Subcutaneous adipose tissue (tissue), 4 donors: ENCODE measurements around the gene DLX1. TPM values are rescaled to one million over a fixed set of nuclear protein-coding genes. Genes with fewer than 3 reads are reported as not detected.

Experiments
- CTCF ChIP-seq: fragments of 450-650 bp; IDR thresholded peaks from one replicate; pipeline ENCODE4 v1.5.1; 2016; ENCODE audit warnings: low read depth, mild to moderate bottlenecking, control low read depth, antibody characterized with exemption, moderate library complexity
- total RNA-seq, 4 donors: library from RNA; depleted of rRNA; stranded (reverse); fragments of >200 nt; gene quantifications; one replicate each; pipeline ENCODE4 v1.1.0, GENCODE V29; 2016

DLX1 gene
- total RNA-seq, 4 donors from 2014 or later, result not detected

GRCh38 chr2:172047566-172048507, 37.5 kb upstream of the DLX1 start:
- no peak for TF ChIP-seq CTCF

- no peak for TF ChIP-seq CTCF
These were observed 36.5 kb upstream of the DLX1 start for GRCh38 chr2:172048508-172049503.

GRCh38 chr2:172049567-172050120, 35.7 kb upstream of the DLX1 start:
- no peak for TF ChIP-seq CTCF

GRCh38 chr2:172050479-172051125, 34.7 kb upstream of the DLX1 start:
- TF ChIP-seq CTCF, result no peak

GRCh38 chr2:172052000-172052983, 33.0 kb upstream of the DLX1 start:
- no peak for TF ChIP-seq CTCF

GRCh38 chr2:172053486-172053885, 31.8 kb upstream of the DLX1 start:
- TF ChIP-seq CTCF, result no peak
